GM10847 (cell line): ENCODE results near the gene ZNF200.

Experiments
- POLR2A ChIP-seq: IDR thresholded peaks from 2 replicates; pipeline ENCODE4 v1.6.1; 2011; ENCODE audit not compliant: insufficient read length; ENCODE audit errors: extremely low read depth

ZNF200 gene

DNA sequence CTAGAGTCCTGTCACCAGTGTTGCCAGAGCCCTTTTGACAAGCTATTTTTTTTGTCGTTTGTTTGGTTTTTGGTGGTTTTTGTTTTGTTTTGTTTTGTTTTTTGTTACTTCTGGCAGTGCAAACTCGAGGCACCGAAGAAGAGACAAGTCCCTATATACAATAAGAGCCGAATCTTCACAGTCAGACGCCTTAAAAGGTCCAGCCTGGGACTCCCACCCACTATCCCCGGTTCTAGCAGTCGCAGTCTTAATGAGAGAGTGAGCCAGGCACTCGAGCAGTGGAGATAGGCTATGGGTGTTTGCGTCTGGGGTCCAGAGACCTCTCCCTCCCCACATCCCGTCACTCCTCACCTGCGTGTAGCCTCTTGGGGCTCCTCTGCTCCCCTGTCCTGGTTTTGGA lies 45.1 kb downstream of the ZNF200 start:
- TF ChIP-seq POLR2A, result no peak

- TF ChIP-seq POLR2A, result no peak
Measured at GRCh38 chr16:3188925-3189825, 45.8 kb downstream of the ZNF200 start.

- TF ChIP-seq POLR2A, result no peak
Measured at GRCh38 chr16:3188675-3188924, 46.4 kb downstream of the ZNF200 start.

- no peak for TF ChIP-seq POLR2A
Measured at GRCh38 chr16:3187798-3188674, 46.9 kb downstream of the ZNF200 start, which contains the start of gene OR1F1. Gene OR1F1, plus strand, starts transcription at chr16:3188204.

DNA sequence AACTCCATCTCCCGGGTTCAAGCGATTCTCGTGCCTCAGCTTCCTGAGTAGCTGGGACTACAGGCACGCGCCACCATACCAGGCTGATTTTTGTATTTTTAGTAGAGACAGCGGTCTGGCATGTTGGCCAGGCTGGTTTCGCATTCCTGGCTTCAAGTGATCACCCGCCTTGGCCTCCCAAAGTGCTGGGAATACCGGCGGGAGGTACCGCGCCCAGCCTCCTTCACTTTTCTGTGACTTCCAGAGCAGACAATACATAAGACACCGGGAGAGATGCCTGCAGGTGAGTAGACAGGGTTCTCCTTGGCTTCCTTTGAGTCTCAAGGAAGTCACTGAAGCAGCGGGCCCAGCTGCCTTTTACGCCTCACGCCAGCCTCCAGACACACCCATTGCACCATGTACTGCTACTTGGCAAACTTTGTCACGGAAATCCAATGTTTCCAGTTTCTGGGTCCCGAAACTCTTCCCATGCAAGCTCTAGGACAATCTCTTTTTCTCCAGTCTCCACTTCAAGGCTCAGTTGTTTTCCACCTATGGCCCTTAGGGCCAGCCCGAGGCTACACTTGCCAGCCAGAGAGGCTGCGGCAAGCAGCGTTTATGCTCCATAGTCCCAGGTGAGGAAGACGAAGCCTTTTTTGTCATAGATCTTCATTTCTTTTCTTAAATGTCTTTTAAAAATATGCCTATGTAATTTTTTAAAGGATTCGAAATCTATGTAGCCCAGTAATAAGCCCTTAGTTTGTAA lies 47.8 kb downstream of the ZNF200 start:
- TF ChIP-seq POLR2A, result no peak

DNA sequence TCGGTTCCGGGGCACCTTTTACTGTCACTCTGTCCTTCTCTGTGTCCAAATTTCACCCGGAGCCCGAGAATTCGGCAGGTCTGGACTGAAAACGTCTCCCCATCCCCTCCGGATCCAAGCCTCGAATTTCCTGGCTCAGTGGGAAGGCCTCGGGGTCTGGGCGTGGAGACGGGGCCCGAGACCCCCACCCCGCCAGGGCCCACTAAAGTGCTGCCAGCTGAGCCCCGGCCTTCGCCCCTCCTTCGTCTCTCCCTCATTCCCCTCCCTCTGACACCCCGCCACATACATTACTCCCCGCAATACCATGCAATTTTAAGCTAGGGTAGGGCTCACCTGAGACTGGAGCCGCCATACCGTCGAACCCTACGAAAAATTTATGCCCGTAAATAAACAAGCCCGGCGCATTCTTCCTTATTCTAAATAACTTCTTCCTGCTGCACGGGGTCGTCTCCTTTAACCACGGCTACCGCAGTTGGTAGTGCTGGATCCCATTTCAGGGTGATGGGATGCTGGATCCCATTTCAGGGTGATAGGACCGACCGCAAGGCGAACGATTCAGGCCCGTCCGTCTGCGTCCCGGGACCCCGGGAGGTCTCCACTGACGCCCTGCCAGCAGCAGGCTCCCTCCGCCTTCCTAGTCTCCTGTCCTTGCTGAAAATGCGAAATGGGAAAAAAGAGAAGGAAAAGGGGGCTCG lies 51.4 kb downstream of the ZNF200 start:
- TF ChIP-seq POLR2A, result no peak

DNA sequence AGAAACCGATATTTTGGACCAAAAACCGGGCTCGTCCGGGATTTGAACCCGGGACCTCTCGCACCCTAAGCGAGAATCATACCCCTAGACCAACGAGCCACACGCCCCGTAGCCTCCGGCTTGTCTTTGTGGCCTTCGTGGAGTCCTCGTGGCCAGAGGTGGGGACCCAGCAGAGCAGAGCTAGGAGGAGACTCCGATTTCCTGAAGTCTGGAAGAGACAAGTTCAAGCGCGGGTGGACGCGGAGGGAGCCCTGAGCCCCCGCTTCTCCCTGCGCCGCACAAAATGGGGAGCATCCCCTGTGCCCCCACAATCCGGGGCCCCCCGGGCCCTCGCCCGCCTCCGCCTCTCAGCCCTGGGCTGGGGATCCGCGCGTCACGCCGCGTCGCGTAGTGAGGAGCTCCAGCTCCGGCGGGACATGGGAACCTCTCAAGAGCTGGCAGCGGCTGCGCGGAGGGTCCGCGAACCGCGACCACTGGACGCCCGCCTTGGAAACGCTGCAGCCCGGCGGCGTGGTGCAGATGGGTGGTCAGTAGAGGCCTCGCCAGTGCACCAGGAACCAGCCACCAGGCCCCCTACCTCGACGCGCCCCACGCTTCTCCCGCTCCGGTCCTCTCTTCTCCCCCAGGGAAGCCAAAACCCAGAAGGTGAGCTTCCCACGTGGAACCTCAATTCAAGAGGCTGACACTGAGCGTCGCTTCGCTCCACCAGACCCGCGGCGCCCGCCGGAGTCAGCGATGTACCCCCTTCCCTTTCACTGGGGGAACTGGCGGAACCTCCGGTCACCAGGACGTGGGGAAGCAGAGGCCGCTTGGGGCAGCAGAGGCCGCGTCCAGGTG lies 52.1 kb downstream of the ZNF200 start:
- TF ChIP-seq POLR2A, result no peak

DNA sequence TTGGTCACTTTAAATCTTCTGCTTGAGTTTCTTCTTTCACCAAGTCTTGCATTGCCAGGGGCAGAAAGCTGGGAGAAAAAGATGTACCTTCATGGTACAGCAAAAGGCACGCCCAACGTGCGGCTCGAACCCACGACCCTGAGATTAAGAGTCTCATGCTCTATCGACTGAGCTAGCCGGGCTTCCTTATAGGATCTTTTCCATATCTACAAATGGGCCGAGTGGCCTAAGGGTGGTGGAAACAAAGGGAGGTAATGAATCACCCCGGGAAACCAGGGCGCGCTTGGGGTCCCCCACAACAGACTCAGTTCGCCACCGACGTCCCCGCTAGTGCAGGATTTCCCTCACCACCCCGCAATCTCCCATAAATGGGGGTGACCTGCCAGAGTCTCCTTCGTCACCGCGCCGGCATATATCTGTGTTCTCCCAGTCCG lies 54.5 kb downstream of the ZNF200 start:
- no peak for TF ChIP-seq POLR2A

DNA sequence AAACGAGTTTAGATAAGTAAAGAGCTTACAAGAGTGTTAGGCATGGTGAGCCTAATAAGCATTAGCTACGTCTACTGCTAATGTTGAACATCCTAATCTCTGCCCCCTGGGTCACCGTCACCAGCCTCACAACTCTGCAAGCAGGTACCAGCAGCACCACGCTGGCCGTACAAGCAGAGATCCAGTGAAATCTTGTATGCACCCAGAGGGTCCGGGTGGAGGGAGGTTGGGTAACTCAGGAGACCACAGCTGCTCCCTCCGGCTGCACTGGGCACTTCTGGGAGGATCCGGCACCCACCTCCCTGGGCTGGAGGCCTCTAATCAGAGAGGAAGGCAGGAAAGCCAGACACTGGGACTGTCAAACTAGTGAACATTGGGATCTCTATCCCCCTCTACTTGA lies 55.3 kb downstream of the ZNF200 start:
- TF ChIP-seq POLR2A, result no peak

- no peak for TF ChIP-seq POLR2A
Measured at GRCh38 chr16:3175157-3176093, 59.5 kb downstream of the ZNF200 start.

DNA sequence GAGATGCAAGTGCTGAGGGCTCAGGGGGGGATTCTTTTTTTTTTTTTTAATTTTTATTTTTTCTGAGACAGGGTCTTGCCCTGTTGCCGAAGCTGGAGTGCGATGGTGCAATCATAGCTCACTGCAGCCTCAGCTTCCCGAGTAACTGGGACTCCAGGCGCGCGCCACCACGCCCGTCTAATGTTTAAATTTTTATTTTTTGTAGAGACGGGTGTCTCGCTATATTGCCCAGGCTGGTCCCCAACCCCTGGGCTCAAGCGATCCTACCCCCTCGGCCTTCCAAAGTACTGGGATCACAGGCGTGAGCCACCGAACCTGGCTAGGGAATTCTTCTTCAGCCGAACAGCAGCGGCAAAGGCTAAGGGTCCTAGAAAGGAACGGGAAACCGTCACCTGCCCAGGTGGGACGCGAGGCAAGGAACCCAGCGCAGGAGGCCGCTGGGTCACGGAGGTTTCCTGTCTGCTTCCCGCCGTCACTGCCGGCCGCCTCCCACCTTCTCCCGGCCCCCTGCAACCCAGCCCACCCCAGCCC lies 60.3 kb downstream of the ZNF200 start:
- TF ChIP-seq POLR2A, result no peak

DNA sequence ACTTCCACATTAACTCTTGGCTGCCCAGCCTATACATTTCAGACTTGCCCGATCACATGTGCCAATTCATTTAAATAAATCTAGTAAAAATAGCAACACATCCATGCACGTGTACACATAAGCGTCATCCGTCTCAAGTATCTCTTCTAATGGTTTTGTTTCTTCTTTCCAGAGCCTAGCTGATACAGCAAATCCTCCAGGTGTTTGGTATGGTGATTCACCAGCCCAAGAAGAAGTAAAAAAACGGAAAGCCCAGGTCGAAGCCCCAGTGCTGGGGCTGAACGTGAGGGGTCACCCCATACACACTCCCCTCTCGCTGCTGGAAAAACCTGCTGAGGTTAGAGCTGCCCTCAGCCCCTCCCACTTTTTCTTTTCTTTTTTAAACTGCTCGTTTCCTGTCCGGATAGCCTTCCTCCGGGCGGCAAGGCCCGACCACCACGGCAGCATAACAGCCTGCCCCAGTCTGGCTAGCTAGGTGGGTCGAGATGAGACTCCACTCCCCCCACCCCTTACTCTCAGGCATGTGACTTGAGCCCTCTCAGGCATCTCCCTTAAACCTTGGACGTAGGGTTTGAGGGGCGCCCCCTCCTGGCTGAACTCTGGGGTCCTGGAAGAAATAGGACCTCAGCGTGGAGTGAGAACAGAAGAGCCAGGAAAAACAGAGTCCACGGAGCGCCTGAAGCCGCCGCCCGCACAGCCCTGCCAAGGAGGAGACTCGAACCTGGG lies 60.9 kb downstream of the ZNF200 start:
- TF ChIP-seq POLR2A, result no peak
